Astrocyte (in vitro differentiated cells and primary cell): ENCODE results near the gene PLD5.

Experiments
- EZH2 ChIP-seq: IDR thresholded peaks from 2 replicates; pipeline ENCODE4 v1.6.1; 2012; ENCODE audit warnings: mild to moderate bottlenecking, low read length, inconsistent platforms; ENCODE audit not compliant: insufficient read depth
- TF ChIP-seq, protein P1 (sequence below): IDR thresholded peaks from 2 replicates; pipeline ENCODE4 v1.5.1; 2011; ENCODE audit warnings: low read depth, mild to moderate bottlenecking, inconsistent platforms, low read length, moderate library complexity; ENCODE audit not compliant: insufficient read depth

DNA sequence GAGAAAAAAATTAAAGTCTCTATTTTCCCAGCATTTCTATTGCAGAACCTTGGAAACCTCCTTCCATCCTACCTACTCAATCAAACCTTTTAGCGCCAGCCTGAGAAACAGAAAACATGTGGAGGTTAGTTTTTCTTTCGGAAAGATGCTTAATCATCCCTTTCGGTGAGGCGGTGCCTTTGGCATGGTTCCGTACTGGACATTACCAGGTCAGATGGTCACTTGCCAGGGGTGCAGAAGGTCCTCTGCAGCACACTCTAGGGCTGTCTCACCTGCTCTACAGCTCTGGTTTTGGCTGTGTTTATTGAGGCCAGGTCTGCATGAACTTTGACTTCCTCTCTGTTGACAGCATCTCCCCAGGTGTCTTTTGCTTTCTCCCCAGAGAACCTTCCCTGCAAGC is 121.5 kb downstream of the PLD5 start:
- no peak for TF ChIP-seq EZH2
- TF ChIP-seq, protein P1, sequence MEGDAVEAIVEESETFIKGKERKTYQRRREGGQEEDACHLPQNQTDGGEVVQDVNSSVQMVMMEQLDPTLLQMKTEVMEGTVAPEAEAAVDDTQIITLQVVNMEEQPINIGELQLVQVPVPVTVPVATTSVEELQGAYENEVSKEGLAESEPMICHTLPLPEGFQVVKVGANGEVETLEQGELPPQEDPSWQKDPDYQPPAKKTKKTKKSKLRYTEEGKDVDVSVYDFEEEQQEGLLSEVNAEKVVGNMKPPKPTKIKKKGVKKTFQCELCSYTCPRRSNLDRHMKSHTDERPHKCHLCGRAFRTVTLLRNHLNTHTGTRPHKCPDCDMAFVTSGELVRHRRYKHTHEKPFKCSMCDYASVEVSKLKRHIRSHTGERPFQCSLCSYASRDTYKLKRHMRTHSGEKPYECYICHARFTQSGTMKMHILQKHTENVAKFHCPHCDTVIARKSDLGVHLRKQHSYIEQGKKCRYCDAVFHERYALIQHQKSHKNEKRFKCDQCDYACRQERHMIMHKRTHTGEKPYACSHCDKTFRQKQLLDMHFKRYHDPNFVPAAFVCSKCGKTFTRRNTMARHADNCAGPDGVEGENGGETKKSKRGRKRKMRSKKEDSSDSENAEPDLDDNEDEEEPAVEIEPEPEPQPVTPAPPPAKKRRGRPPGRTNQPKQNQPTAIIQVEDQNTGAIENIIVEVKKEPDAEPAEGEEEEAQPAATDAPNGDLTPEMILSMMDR, result no peak
